NCI-H2227 (cell line): ENCODE measurements around the gene RND1.

Experiments used
- DNase-seq: peaks from one replicate; lab custom pipeline; 2025; ENCODE audit not compliant: unreplicated experiment; lab: John Stamatoyannopoulos, UW

RND1 gene

GRCh38 chr12:48813465-48814261 lies 52.0 kb downstream of the RND1 start:
- no peak for DNase-seq

DNA sequence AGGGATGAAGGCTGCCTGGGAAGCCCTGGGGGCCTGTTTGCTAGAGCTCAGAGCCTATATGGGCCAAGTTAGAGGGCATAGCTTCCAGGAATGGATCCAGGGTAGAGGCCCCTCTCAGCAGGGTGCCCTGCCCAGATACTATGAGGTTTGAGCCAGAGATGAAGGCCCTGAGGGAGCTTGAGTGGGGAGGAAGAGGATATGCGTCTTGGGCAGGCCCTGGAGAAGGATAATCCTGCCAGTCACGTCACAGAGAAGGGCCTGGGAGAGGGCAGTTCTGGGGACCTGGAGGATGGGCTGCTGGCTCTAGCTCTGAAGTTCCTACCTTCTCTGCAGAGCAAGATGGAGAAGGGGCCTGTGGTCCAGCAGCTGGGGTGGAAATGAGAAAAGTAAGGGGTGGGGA lies 53.3 kb downstream of the RND1 start:
- no peak for DNase-seq

DNA sequence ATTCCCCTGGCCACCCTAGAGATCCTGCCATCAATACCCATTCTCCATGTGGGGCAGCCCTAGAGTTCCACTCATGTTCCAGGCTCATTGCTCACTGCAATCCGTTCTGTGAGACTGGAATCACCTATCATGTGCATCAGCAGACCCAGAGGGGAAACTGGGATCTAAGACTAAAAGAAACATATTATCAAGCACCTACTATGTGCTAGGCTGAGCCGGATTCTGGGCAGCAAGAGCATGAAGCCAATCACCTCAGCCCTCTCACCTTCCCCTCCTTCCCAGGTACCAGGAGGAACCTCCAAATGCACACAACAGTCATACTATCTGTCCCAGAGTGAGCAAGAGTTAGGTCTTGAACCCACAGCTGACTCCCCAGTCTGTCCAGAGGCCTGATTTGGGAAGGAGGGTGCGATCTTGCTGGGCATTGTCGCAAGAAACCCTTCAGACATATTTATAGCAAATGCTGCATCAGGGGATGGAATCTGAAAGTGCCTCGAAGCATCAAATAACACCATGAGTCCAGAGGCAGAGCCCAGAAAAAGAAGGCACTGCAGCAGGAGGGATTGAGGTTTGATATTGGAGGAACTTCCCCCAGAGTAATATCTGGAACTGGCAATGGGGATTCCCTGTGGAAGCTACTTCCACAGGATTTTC lies 54.1 kb downstream of the RND1 start:
- DNase-seq, result no peak

DNA sequence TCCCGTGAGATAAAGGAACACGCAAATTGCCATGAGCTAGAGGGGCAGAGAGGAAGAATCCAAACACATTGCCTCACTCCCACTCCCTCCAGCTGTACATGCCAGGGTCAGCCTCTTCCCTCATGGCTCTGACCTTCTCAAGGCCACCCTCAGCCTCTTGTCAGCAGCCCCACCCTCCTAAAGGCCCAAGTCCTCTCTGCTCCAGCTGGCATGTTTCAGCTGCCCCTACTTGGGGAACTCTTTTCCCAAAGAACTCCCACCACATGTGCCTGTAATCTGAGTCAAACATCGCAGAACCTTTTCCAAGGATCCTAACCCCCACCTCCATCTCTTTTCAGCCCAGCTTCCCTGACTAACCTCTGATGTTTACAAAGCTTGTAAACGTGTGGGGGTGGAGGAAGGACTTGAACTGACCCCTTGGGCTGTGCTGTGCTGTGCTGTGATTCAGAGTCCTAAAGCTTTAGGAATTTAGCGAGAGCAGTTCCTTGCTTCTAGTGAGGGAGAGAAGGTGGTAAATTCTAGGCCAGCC lies 54.7 kb downstream of the RND1 start:
- DNase-seq, result no peak

DNA sequence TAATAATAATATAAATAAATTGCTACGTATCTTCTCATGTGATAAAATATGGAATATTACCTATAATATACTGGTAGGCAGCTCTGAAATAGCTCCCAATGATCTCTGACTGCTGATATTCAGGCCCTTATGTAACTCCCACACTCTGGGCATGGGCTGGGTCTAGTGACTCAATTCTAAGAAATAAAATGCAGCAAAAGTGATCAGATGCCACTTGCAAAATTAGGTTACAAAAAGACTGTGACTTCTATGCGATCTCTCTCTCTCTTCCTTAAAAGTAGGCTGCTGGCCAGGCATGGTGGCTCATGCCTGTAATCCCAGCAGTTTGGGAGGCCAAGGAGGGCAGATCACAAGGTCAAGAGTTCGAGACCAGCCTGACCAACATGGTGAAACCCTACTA lies 57.7 kb downstream of the RND1 start:
- no peak for DNase-seq
